ENCODE results near the gene SGSM2.
A peak's percentile ranks its signal among the peaks of the same experiment; 100 is the strongest.
"Not testable (repeated sequence)": the region's sequence is repeated elsewhere in the genome, so short reads cannot be mapped to it uniquely, and the experiment has no call there.

Gene SGSM2

DNA sequence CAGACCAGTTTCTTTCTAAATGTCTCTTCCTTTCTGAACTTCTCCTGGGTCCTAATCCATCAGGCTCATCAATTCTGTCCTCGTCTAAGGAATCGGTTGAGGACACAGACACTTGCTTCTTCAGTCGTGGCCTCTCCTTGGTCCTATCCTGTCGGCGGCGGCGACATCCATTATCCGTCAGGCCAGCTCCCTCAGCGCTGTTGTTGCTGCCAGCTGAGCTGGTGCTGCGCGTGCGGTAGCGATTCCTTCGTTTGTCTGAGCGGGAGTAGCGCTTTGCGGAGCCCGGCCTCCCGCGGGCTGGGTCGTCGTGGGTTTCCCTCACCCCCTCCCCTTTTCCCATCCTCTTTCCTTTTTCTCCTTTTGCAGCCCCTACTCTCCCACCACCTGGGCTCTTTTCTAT lies 37.5 kb upstream of the SGSM2 start:
- no peak for TF ChIP-seq CTCF (IDR thresholded peaks at IDR 0.05; ENCODE audit: insufficient read depth, low read depth, low read length, missing control alignments)
- no peak overlapping the region for H3K4me3 ChIP-seq (ENCODE audit: low read length)
- DNase-seq (ENCODE audit: low read depth) = no peak

DNA sequence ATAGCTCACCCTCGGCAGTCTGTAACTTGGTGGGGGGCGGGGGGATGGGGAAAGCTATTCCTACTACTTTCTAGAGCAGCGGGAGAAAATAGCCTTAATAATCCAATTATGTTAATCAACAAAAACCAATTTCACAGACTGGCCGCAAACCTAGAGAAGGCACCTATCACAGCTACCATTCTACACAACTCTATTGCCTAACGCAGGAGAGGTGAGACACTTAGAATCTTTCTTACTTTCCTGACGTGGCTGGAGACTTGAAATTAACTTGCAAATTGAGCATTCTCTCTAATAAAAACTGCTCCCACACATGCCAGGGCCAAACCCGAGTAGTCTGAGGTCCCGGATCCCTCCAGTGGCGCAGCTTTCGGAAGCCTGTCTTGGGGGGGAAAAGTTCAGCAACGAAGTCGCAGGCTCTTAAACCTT lies 34.5 kb upstream of the SGSM2 start:
- peak; percentile 24 for DNase-seq (ENCODE audit: low read depth)
- H3K4me3 ChIP-seq (ENCODE audit: low read length) = peak overlapping the region; percentile 85
- no peak for TF ChIP-seq CTCF (IDR thresholded peaks at IDR 0.05; ENCODE audit: insufficient read depth, low read depth, low read length, missing control alignments)

DNA sequence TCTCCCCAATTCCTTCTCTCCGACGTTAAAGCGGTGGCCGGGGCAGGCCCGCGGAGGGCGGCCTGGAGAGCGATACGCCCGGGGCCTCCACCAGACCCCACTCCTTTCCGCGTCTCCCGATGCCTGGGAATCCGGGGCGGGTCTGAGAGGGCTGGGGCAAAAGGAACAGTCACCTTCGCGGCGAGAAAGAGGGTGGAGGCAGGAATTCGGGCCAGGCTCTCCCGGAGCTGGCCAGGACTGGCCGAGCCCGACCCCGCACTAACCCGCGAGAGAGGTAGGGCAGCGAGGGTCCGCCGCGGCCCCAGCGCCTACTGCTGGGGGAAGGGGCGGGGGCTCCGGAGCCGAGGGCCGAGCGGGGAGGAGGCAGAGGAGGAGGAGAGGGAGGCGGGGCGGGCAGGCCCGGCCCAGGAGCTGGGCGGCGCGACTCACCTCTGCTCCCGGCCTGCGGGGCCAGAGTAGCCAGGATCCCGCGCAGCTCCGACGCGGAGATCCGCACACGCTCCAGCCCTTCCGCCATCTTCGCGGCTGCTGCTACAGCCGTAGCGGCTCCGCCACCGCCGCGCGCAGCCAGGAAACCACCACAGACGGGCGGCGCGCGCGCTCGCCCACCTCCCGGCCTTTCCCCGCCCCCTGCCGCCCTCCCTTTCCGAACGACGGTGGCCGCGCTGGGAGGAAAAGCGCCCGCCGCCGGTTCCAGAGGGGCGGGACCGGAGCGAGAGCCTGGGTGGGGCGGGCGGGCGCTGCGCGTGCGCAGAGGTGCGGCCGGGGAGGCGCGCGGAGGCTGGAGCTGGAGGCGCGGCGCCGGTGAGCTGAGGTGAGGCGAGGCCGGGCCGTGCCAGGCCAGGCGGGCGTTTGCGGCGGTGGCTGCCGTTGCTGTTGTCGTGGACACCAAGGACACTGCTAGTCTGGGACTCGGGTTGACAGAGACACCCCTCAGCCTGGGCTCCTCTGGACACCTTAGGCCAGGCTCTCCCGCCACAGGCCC lies 33.8 kb upstream of the SGSM2 start, which contains the start of the genes SMG6 and SRR:
TSS of gene SMG6 (minus strand) at position 582 of the 985 bp plus-strand sequence. CDS start at position 517, 65 bp downstream.
TSS of gene SRR (plus strand) at position 747 of the 985 bp plus-strand sequence. CDS start 11,611 bp downstream, outside the sequence.
- peak within 1 kb of the TSS; percentile 85 for H3K4me3 ChIP-seq (ENCODE audit: low read length)
- no peak for TF ChIP-seq CTCF (IDR thresholded peaks at IDR 0.05; ENCODE audit: insufficient read depth, low read depth, low read length, missing control alignments)
- DNase-seq (ENCODE audit: low read depth) = peak; percentile 91

GRCh38 chr17:2304931-2305330 lies 32.4 kb upstream of the SGSM2 start:
- no peak overlapping the region for H3K4me3 ChIP-seq (ENCODE audit: low read length)
- TF ChIP-seq CTCF (IDR thresholded peaks at IDR 0.05; ENCODE audit: insufficient read depth, low read depth, low read length, missing control alignments) = no peak

GRCh38 chr17:2309338-2310154 lies 27.8 kb upstream of the SGSM2 start:
- H3K4me3 ChIP-seq (ENCODE audit: low read length) = no peak overlapping the region
- no peak for TF ChIP-seq CTCF (IDR thresholded peaks at IDR 0.05; ENCODE audit: insufficient read depth, low read depth, low read length, missing control alignments)
- no peak for DNase-seq (ENCODE audit: low read depth)

More at GRCh38 chr17:2304931-2305330, 32.4 kb upstream of the SGSM2 start:
- no peak for DNase-seq (ENCODE audit: low read depth)

- H3K4me3 ChIP-seq (ENCODE audit: low read length) = no peak overlapping the region
- no peak for DNase-seq (ENCODE audit: low read depth)
- no peak for TF ChIP-seq CTCF (IDR thresholded peaks at IDR 0.05; ENCODE audit: insufficient read depth, low read depth, low read length, missing control alignments)
Observed at GRCh38 chr17:2312736-2313135, 24.6 kb upstream of the SGSM2 start.

DNA sequence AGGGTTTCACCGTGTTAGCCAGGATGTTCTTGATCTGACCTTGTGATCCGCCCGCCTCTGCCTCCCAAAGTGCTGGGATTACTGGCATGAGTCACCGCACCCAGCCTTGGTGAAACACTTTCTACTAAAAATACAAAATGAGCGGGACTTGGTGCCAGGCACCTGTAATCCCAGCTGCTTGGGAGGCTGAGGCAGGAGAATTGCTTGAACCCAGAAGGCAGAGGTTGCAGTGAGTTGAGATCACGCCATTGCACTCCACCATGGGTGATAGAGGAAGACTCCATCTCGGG lies 20.4 kb upstream of the SGSM2 start:
- H3K4me3 ChIP-seq (ENCODE audit: low read length); DNase-seq (ENCODE audit: low read depth): not testable (repeated sequence)

All from epithelial cell of esophagus (primary cell).